GM12892 (cell line): ENCODE results near the gene PRR23A.

ENCODE experiments used
- POLR2A ChIP-seq: IDR thresholded peaks from 2 replicates; pipeline ENCODE4 v1.6.1; 2011; ENCODE audit warnings: low read depth, low read length, control low read depth
- POLR2AphosphoS5 ChIP-seq: IDR thresholded peaks from 2 replicates; pipeline ENCODE4 v1.6.1; 2011; ENCODE audit warnings: low read depth, low read length, control low read depth
- TAF1 ChIP-seq: IDR thresholded peaks from 2 replicates; pipeline ENCODE4 v1.6.1; 2011; ENCODE audit warnings: low read depth, mild to moderate bottlenecking, control low read depth, low read length, borderline replicate concordance

- TF ChIP-seq POLR2A (no peak), TAF1 (no peak), POLR2AphosphoS5 (no peak)
Measured at GRCh38 chr3:139032326-139033002, 26.4 kb upstream of the PRR23A start.
